Stimulated activated CD8-positive, alpha-beta memory T cell treated with anti-CD3 and anti-CD28 coated beads, Interleukin-12 subunit alpha, Interleukin-12 subunit beta, amount 100 ng/mL, for 24 hours (primary cell): ENCODE measurements around the gene YY1AP1.
"Not testable (repeated sequence)": the region's sequence is repeated elsewhere in the genome, so short reads cannot be mapped to it uniquely, and the experiment has no call there.

Experiments
- DNase-seq: peaks from one replicate; pipeline ENCODE4 v3.0.0-alpha.2; 2020; ENCODE audit errors: extremely low read depth

Gene YY1AP1

DNA sequence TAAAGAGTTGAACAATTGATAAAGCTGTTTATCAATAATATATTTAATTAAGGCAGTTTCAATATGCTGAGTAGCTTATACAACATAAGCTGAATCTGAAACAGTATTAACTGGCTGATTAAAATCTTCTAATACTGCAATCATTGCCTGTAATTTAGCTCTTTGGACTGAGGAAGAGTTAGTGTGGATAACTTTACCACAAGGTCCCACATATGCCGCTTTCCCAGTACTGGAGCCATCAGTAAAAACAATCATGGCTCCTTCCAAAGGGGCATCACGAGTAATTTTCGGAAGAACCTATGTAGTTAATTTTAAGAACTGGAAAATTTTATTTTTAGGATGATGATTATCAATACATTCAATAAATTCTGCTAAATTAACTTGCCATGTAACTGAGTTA lies 7.0 kb upstream of the YY1AP1 start:
- no peak for DNase-seq

DNA sequence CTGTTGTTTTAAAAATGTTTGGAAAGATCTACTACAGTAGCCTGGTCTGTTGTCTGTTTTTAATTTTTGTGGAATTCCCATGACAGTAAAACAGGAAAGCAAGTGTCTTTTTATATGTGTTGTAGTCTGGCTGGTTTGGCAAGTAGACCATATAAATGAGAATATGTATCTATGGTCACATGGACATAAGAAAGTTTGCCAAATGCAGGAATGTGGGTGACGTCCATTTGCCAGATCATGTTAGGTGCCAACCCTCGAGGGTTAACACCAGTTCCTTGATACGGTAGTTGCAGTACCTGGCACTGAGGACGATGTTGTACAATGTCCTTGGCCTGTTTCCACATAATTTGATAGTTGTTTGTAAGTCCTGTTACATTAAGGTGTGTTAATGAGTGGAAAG lies 6.5 kb upstream of the YY1AP1 start:
- no peak for DNase-seq

DNA sequence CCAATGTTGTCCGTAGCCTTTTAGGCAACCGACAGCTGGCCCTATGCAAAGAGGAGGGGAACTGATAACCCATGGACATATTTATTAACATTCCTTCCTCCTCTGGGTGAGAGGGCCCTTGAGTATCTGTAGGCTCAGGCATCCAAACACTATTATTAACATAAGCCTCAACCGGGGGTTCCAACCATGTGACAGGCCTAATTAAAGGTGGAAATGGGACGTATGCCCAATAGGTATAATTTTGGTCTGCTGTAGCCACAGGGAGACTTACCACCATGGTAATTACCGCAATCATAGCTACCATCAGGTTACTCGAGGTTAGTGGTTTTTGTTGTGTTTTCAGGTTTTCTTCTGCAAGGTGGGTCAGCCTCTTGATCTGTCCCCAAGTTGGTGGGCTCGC lies 5.6 kb upstream of the YY1AP1 start:
- no peak for DNase-seq

DNA sequence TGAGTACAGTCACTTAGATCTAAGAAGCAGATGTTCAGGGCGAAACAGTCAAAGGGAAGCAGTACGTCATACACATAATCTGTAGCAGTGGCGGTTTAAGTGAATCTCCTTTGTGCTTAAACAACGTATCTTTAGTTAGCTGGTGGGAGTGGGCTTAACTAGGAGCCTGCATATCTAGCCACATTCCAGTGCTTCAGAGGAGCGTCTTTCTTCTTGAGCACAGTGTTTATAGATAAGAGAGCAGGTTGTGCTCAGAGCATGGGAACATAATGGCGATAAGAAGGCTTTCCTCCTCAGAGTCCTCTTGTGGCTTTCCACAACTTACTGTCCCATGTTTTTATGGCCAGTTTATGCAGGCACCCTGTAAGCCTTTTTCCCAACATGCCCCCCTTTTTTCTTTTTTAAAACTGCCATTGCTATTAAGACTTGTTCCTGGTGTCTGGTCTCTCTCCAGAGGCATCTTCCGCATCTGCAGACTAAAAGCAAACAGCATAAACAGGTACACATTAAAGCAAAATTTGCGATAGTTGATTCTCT lies 3.5 kb upstream of the YY1AP1 start:
- DNase-seq: no peak

DNA sequence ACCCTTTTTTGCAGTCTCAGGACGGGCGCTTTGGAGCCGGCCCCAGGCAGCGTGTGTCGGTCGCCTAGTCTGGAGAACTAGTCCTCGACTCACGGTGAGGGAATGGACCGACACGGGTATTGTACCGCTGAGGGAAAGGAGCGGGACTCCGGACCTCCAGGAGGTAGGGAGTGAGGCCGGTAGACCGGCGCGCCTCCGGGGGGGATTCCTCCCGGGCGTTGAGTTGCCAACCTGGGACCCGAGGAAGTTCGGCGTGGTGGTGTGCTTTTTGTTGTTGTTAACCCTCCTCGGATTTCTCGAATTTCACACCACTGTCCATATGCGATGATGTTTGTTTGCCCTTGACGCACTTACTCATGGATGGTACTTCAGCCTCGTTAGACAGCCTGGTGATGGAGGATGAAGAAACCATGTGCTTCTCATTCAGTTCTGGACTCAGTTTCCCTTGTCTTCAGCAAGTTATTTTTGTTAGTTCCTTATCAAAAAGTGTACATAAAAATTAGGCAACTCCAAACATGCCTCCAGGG lies 570 bp upstream of the YY1AP1 start, which contains the start of gene DAP3:
TSS of gene DAP3 (plus strand) at position 11 of the 527 bp plus-strand sequence. CDS start 20,689 bp downstream, outside the sequence.
- DNase-seq: not testable (repeated sequence)

DNA sequence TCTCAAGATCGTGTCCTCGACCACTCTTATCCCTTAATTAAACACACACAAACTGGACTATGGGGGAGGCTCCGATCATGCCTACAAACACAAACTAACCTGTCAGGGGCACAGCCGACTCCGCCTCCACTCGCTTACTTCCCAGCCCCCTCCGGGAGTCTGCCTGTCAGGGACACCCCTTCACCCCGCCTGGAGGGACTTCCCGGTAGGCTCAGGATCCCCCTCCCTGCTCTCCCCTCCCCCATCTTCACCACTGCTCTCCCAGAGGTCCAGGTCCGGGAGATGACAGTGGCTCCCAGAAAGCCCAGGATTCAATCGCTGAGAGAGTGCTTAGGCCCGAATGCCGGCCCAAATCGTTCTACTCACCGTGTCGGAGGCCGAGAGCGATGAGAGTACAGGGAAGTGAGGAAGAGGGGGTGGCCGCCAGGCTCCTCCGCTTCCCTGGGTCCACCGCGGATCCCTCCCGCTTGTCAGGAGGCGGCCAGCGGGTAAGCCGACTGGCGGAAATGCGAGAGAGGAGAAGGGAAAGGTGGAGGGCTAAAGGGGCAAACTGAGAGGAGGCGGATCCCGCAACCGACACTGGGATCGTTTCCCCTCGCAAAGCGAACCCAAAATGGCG lies 760 bp downstream of the YY1AP1 start:
- DNase-seq: not testable (repeated sequence)

DNA sequence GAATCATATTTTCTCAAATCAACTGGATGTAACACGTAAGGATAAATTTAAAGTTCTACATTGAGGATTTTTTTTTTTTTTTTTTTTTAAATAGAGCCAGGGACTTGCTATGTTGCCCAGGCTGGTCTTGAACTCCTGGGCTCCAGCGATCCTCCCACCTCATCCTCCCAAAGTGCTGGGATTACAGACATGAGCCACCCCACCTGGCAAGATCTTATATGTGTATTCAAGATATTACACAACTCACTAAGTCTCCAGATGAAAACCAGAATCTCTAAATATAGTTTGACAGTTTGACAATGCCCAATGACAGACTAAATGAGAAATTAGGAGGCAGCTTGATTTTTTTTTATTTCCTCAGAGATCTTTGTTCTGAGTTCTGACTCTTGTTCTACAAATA lies 6.8 kb downstream of the YY1AP1 start:
- no peak for DNase-seq

DNA sequence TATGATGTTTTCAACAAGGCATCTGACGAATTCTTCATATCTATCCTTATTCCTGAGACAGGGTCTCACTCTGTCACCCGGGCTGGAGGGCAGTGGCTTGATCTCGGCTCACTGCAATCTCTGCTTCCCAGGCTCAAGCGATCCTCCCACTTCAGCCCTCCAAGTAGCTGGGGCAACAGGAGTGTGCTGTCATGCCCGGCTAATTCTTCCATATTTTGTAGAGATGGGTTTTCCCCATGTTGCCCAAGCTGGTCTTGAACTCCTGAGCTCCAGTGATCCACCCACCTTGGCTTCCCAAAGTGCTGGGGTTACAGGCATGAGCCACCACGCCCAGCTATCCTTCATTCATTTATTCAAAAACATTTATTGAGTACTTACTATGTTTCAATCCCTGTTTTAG lies 8.0 kb downstream of the YY1AP1 start:
- DNase-seq: no peak

DNA sequence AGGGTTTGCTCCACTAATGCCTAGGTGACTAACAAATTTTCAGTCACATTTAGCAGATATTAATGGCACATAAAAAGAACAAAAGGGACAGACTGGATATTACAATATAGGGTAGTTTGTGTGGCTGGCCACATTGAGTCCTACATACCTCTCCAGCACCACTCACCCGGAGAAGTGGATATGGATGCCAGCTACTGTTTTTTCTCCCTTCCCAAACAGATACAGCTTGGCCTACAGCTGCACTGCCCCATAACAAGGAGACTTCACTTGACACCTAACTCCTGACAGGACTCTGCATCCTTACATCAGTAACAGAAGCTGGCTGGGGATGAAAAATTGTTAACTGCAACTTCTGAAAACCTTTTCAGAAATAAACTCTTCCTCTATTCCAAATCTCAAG lies 9.6 kb downstream of the YY1AP1 start:
- not testable (repeated sequence) for DNase-seq

DNA sequence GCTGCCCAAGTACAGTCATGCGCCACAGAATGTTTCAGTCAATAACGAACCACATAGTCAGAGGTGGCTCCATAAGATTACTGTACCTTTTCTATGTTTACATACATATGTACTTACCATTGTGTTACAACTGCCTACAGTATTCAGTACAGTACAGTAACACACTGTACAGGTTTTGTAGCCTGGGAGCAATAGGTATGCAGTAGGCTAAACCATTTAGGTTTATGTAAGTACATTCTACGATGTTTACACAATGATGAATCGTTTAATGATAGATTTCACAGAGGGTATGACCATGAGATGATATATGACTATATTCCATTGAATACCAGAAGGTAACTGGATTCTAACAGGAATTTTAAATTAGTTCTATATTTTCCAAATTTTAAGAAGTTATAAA lies 10.5 kb downstream of the YY1AP1 start:
- DNase-seq: no peak

DNA sequence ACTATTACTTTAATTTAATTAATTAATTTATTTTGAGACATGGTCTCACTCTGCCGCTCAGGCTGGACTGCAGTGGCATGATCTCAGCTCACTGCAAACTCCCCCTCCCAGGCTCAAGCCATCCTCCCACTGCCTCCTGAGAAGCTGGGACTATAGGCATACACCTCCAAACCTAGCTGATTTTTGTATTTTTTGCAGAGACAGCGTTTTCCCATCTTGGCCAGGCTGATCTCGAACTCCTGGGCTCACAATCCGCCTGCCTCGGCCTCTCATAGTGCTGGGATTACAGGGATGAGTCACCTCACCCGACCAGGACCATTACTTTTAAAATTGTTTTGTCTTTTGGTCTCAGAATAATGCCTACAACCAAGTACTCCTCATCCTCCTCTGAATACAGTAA lies 15.6 kb downstream of the YY1AP1 start:
- no peak for DNase-seq

DNA sequence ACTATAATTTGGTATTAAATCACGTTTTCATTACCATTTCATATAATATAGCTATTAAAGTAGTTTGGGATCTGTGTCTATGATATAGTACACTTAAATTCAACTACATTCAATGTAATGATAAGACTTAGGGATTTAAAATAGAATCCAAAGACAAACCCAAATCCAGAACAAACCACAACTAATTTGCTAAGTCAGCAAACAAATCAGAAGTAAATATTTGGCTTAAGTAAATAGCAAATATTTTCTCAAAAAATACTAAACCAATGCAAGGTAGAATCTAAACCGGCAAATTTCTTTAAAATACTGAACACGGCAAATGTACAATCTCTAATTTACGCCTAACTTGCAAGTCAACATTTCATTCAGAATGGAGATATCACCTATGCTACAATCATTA lies 16.8 kb downstream of the YY1AP1 start:
- no peak for DNase-seq

DNA sequence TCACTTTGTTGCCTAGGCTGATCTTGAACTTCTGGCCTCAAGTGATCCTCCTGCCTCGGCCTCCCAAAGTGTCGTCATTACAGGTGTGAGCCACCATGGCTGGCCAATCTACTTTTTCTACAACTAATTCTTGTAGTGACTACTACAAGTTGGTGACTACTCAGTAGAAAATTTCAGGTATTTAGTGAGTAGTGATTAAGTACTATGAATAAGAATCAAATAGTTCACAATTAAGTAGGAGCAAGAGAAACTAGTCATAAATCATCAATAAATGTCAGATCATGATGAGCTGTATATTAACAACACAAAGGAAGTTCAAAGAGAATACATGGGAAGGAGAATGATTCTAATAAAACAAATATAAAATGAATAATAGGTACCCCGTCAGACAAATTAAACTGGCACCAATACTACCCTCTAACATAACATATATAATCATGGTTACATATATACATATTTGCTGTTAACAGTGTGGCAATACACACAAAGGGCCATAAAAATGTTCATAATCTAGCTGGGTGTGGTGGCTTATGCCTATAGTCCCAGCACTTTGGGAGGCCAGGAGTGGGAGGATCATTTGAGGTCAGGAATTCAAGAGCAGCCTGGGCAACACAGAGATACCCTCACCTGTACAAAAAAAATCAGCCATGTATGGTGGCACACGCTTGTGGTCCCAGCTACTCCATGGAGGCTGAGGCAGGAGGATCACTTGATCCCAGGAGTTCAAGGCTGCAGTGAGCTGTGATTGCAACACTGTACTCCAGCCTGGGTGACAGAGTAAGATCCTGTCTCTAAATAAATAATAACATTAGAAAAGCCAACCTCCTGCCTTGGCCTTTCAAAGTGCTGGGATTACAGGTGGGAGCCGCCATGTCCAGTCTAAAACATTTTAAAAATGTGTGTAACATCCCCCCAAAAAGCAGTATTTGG lies 19.1 kb downstream of the YY1AP1 start:
- no peak for DNase-seq

DNA sequence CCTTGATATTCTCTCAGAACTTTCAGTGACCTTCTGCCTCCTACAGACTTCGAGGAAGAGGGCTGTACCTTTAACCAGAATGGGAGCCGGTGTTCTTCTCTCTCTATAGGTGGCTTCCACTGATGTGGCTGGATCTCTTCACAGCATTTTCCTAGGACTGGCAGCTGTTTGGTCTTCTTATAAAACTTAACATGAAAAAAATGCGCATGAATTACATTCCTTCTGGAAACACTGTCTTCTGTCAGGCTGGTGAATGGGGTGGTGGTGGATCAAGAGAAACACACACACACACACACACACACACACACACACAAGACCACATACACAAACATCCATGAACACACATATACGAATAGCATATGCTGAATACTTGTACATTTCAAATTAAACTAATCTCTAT lies 27.3 kb downstream of the YY1AP1 start:
- DNase-seq: not testable (repeated sequence)

DNA sequence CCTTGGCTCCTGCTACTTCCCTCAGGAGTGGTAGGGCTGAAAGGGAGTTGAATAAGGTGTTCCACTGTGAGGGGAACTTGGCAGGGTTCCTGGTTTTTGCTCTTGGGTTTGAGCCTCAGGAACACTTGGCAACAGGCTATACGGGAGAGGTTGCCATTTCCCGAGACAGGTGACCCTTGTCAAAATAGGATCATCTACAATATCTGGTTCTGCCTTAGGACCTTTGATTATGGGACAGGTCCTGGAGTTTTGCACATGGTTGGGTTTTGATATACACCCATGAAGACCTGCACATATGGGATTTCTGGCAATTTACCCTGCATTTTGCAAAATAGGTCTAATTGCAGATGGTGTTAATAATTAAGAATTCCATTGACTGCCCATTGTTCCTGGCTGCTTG lies 31.1 kb downstream of the YY1AP1 start:
- no peak for DNase-seq

DNA sequence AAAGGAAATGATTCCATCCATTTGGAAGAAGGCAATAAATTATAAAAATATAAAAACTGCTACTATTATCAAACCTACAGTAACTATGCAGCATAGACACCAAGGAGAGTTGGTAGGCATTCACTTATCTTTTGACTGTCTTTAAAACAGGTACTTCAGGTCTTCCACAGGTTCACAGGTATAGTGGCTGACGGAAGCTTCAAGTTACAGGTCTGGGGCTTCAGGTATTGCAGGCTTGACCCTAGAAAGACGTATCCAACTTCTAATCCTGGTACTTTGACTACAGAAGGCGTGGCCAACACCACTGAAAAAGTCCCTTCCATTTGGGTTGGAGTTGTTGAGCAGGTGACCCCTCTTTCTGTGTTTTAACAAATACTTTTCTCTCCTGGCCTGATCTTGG lies 35.6 kb downstream of the YY1AP1 start:
- DNase-seq: no peak

DNA sequence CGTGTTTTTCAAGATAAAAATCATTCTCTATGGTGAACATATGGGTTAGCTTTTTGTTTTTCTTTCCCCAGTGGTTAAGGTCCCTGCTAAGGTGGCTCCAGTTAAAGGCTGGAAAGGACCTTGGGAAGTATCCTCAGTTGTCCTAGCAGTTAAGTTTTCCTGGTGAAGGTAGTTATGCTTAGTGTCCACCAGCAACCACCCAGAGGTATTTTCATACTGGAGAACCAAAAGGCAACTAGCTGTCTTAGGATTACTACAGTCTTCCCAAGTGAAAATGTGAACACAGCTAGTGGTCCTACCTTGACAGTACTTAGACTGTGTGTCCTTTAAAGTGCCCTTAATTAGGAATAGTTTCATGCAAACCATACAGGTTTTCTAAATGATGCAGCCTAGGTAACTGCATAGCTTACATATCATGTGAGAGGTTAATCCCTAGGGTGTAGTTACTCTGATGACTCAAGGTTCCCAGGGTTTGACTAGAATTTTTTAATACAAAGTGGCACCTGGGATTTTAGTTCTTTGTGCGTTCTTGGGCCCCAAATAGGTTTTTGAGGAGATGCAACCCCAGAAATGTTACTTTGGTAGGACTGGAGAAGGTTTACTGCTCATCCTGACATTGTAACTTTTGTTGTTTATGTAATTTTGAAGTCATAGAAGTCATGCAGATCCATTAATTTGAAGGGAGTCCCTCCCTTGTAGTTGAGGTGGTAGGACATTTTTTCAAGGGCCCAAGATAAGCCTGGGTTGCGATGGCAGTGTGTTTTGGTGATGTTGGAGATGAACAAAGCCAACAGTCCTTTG lies 36.5 kb downstream of the YY1AP1 start:
- no peak for DNase-seq

DNA sequence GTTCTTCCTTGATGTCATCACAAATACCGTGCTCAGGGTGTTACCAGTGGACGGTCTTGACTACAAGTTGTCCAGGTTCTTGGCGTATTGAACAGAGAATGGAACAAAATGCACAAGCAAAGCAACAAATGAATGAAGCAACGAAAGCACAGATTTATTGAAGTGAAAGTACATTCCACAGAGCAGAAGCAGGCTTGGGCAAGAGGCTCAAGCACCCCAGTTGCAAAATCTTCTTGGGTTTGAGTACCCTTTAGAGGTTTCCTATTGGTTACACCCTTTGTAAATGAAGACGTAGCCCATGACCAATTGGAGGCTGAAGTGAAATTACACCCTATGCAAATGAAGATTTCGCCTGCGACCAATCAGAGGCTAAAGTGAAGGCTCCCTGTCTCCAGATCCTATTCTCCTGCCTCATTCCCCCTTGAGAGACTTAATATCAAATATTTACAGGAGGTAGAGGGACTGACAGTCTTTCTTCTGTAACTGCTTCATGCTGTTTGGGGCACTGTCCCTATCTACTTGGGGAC lies 38.3 kb downstream of the YY1AP1 start:
- DNase-seq: no peak

DNA sequence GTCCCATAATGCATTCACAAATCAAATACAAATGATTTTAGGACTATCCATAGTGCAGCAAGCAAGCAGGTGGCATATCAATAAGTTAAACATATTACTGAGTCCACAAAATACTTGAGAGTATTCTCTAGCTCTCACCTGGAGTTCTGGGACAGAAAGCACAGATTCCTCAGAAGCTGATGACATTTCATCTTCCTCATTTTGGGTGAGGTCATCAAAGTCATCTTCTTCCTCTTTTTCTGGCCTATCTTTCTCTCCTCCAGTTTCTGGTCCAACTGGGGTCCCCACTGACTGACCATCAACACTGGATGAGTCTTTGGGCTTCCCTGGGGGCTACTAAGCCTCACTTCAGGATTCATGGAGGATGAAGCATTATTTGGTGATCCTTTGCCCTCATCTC lies 38.9 kb downstream of the YY1AP1 start:
- DNase-seq: no peak

DNA sequence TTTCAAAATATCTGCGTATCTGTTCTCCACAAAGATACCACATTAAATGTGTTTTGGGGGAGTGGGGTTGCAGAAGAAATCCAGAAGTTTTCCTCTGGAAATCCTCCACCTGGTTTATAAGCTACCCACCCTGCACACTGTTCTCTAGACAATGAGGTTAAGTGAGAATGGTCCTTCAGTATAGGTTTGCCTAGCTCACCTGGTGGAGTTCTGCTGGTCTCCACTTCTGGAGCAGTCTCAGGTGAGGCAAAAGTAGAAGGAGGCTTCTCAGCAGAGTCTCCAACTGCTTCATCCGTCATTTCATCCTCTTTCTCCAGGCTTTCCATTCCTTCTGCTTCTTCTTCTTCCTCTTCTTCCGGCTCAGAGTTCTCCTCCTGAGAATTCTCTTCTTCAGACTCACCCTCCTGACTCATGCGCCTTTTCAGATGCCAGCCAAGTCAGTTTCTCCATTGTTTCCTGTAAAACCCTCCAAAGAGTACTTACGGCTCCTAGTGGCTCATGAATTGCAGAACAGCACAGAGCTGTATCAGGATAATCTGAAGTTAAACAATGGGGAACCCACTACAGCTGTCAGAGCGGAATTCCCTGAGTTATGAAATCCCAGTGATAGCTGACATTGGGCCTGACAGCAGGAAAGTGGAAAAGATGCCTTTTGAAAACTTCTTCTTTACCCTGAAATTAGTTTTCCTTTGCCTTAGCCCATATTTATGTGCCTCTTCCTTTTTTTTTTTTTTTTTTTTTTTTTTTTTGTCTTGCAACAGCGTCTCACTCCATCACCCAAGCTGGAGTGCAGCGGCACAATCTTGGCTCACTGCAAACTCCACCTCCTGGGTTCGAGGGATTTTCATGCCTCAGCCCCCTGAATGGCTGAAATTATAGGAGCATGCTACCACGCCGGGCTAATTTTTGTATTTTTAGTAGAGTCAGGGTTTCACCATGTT lies 40.1 kb downstream of the YY1AP1 start:
- no peak for DNase-seq
